Kidney epithelial cell (primary cell): ENCODE measurements around the gene NOP56. TPM values are rescaled to one million over a fixed set of nuclear protein-coding genes. Genes with fewer than 3 reads are reported as not detected.
A peak's percentile ranks its signal among the peaks of the same experiment; 100 is the strongest.

Experiments
- DNase-seq: peaks from one replicate; pipeline ENCODE4 v3.0.0-alpha.2; 2010; ENCODE audit warnings: low read depth
- H3K27me3 ChIP-seq: 2 replicates; pipeline ENCODE4 v1.6.0; 2011; ENCODE audit warnings: low read length; ENCODE audit not compliant: control insufficient read depth, insufficient read depth
- H3K36me3 ChIP-seq: 2 replicates; pipeline ENCODE4 v1.5.1; 2011; ENCODE audit warnings: low read length; ENCODE audit not compliant: control insufficient read depth, insufficient read depth
- H3K4me3 ChIP-seq: 2 replicates; pipeline ENCODE4 v1.5.1; 2011; ENCODE audit warnings: low read depth, mild to moderate bottlenecking, control low read depth, low read length
- total RNA-seq: library from RNA; depleted of rRNA; stranded (reverse); fragments of >200 nt; gene quantifications from 2 replicates; pipeline ENCODE4 v1.2.3, GENCODE V29; 2015
- TF ChIP-seq, protein P1 (sequence below): IDR thresholded peaks from 2 replicates; pipeline ENCODE4 v1.5.1; 2011; ENCODE audit warnings: mild to moderate bottlenecking, moderate library complexity, low read length, control low read depth, inconsistent platforms; ENCODE audit not compliant: insufficient read depth, poor library complexity, severe bottlenecking

The NOP56 gene
- total RNA-seq, 1 donor from 2014 or later: 141 TPM

GRCh38 chr20:2692036-2692885 is 39.8 kb downstream of the NOP56 start, which contains the start of gene EBF4:
Gene EBF4 (plus strand): TSS chr20:2692780. CDS start chr20:2693646, 866 bp downstream.
- DNase-seq: no peak

GRCh38 chr20:2692886-2693285 is 40.5 kb downstream of the NOP56 start:
- peak overlapping the region; percentile 35 for H3K4me3 ChIP-seq

More at GRCh38 chr20:2692036-2692885, 39.8 kb downstream of the NOP56 start, which contains the start of gene EBF4:
- TF ChIP-seq, protein P1, sequence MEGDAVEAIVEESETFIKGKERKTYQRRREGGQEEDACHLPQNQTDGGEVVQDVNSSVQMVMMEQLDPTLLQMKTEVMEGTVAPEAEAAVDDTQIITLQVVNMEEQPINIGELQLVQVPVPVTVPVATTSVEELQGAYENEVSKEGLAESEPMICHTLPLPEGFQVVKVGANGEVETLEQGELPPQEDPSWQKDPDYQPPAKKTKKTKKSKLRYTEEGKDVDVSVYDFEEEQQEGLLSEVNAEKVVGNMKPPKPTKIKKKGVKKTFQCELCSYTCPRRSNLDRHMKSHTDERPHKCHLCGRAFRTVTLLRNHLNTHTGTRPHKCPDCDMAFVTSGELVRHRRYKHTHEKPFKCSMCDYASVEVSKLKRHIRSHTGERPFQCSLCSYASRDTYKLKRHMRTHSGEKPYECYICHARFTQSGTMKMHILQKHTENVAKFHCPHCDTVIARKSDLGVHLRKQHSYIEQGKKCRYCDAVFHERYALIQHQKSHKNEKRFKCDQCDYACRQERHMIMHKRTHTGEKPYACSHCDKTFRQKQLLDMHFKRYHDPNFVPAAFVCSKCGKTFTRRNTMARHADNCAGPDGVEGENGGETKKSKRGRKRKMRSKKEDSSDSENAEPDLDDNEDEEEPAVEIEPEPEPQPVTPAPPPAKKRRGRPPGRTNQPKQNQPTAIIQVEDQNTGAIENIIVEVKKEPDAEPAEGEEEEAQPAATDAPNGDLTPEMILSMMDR: no peak
- Histone ChIP-seq H3K36me3 (no peaks in the 10 kb centered on the region), H3K27me3 (peaks cover 55% of the 10 kb centered on the region), H3K4me3 (peak within 1 kb of the TSS; percentile 35)

DNA sequence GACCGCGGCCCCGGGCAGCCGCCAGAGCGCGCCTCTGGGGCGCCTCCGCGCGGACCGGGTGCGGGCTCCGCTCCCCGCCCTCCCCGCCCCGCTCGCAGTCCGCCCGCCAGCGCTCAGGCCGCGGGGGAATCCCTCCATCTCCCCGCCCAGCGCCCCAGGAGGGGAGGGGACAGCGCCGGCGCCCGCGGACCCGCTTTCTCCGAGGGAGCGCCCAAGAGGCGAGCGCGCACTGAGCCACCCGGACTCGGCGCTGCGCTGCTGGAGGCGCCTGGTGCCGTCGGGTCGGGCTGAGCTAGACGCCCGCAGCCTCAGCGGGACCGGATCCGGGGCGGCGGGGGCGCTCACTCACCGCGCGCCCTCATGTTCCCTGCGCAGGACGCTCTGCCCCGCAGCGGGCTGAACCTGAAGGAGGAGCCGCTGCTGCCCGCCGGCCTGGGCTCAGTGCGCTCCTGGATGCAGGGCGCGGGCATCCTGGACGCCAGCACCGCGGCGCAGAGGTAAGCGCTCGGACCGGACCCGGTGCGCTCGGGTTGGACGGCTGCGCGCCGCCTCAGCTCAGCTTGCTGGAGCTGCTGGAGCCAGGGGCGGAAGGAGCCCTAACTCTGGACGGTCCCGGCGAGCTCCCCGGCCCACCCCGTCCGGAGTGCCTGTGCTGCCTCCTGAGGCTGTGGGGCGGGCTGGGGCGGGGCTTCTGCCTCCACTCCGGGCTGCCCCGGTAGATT is 41.0 kb downstream of the NOP56 start:
- Histone ChIP-seq H3K27me3 (peaks cover 59% of the 10 kb centered on the region), H3K36me3 (no peaks in the 10 kb centered on the region), H3K4me3 (peak overlapping the region; percentile 33)
- TF ChIP-seq, protein P1: no peak
- no peak for DNase-seq

More at GRCh38 chr20:2692886-2693285, 40.5 kb downstream of the NOP56 start:
- TF ChIP-seq, protein P1: no peak
- peaks cover 55% of the 10 kb centered on the region for H3K27me3 ChIP-seq
- H3K36me3 ChIP-seq: no peaks in the 10 kb centered on the region
- no peak for DNase-seq

DNA sequence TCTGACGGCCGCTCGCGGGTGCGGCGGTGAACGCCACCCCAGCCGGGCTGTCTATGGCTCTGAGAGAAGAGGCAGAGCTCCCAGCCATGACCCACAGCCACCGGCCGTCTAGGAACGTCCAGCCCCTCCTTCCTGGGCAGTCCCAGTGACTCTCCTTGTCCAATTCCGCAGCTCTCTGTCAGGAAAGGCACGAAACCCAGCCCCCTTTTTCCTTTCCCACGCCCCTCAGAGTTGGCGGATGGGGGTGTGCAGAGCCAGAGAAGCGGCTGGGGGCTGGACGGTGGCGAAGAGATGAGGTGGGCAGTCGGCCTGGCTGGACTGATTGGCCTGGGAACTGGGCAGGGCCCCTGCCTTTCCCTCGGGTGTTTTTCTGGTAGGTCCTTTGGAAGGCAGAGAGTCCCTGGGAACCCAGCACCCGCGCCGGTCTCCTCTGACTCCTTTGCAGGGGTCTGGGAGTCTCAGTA is 41.6 kb downstream of the NOP56 start:
- no peak for DNase-seq
- Histone ChIP-seq H3K4me3 (no peak overlapping the region), H3K36me3 (no peaks in the 10 kb centered on the region), H3K27me3 (peaks cover 65% of the 10 kb centered on the region)
- TF ChIP-seq, protein P1: no peak

- H3K36me3 ChIP-seq: no peaks in the 10 kb centered on the region
- TF ChIP-seq, protein P1: no peak
- no peak for DNase-seq
- peaks cover 63% of the 10 kb centered on the region for H3K27me3 ChIP-seq
- H3K4me3 ChIP-seq: no peak overlapping the region
Measured at GRCh38 chr20:2694519-2694918, 42.1 kb downstream of the NOP56 start.
